GM19025 (cell line): ENCODE data around the gene MFAP4.

Experiments used
- ATAC-seq: cut with Tn5 transposase; IDR thresholded peaks from one replicate; pipeline ENCODE4 v1.9.1; 2021; ENCODE audit warnings: mild to moderate bottlenecking, low read depth, moderate library complexity; ENCODE audit not compliant: unreplicated experiment

Gene MFAP4

GRCh38 chr17:19372866-19373504 lies 14.0 kb downstream of the MFAP4 start:
- no peak for ATAC-seq

- ATAC-seq = no peak
These were observed 14.6 kb downstream of the MFAP4 start for GRCh38 chr17:19372439-19372838.

- ATAC-seq = no peak
These were observed 15.0 kb downstream of the MFAP4 start for GRCh38 chr17:19372011-19372370.

GRCh38 chr17:19371259-19372010 lies 15.6 kb downstream of the MFAP4 start:
- ATAC-seq = no peak

- no peak for ATAC-seq
These were observed 16.5 kb downstream of the MFAP4 start for GRCh38 chr17:19370493-19370960.

- no peak for ATAC-seq
These were observed 17.0 kb downstream of the MFAP4 start for GRCh38 chr17:19369846-19370492.

- ATAC-seq = no peak
These were observed 17.7 kb downstream of the MFAP4 start for GRCh38 chr17:19369107-19369778.

GRCh38 chr17:19368229-19368628 lies 18.8 kb downstream of the MFAP4 start:
- no peak for ATAC-seq

- no peak for ATAC-seq
These were observed 20.4 kb downstream of the MFAP4 start for GRCh38 chr17:19366637-19366972.

- no peak for ATAC-seq
These were observed 21.0 kb downstream of the MFAP4 start for GRCh38 chr17:19365833-19366636.

GRCh38 chr17:19365499-19365817 lies 21.5 kb downstream of the MFAP4 start:
- ATAC-seq = no peak

- no peak for ATAC-seq
These were observed 22.1 kb downstream of the MFAP4 start for GRCh38 chr17:19364699-19365498.

- ATAC-seq = no peak
These were observed 23.4 kb downstream of the MFAP4 start for GRCh38 chr17:19363460-19364035.

- no peak for ATAC-seq
These were observed 23.9 kb downstream of the MFAP4 start for GRCh38 chr17:19363114-19363438.

GRCh38 chr17:19362277-19363113 lies 24.5 kb downstream of the MFAP4 start, which contains the start of gene B9D1:
Gene B9D1, minus strand, starts transcription at chr17:19362723. Its CDS starts 154 bp downstream, at chr17:19362569.
- ATAC-seq = peak; percentile 81

- ATAC-seq = no peak
These were observed 25.1 kb downstream of the MFAP4 start for GRCh38 chr17:19361944-19362276.

- no peak for ATAC-seq
These were observed 25.7 kb downstream of the MFAP4 start for GRCh38 chr17:19361326-19361725.

GRCh38 chr17:19360772-19361171 lies 26.2 kb downstream of the MFAP4 start:
- ATAC-seq = no peak

GRCh38 chr17:19359856-19360255 lies 27.1 kb downstream of the MFAP4 start:
- ATAC-seq = no peak
